Breast epithelium (tissue), 4 donors: ENCODE data around the gene TP53AIP1. TPM values are rescaled to one million over a fixed set of nuclear protein-coding genes. Genes with fewer than 3 reads are reported as not detected.
A peak's percentile ranks its signal among the peaks of the same experiment; 100 is the strongest.

Source experiments
- DNase-seq, 2 donors: peaks; one replicate each; pipeline ENCODE4 v3.0.0-alpha.2; 2019; ENCODE audit warnings: low spot score in 2 of 2
- H3K27ac ChIP-seq, 2 donors: fragments of 200-600 bp; sonication (generic) in 1 of 2; one replicate each; pipeline ENCODE4 v1.5.1; 2016 to 2019; ENCODE audit warnings: mild to moderate bottlenecking in 1 of 2
- H3K27me3 ChIP-seq, 2 donors: fragments of 200-600 bp; sonication (generic) in 1 of 2; one replicate each; pipeline versions ENCODE4 v1.5.1 to v1.6.0; 2017 to 2019; ENCODE audit warnings: control low read depth in 1 of 2, mild to moderate bottlenecking in 1 of 2
- H3K36me3 ChIP-seq: fragments of 200-600 bp; one replicate; pipeline ENCODE4 v1.5.1; 2019
- H3K4me1 ChIP-seq, 2 donors: fragments of 200-600 bp; sonication (generic); one replicate each; pipeline ENCODE4 v1.5.1; 2016 to 2019; ENCODE audit warnings: control low read depth in 1 of 2
- H3K4me3 ChIP-seq, 3 donors: fragments of 200-600 bp; sonication (generic); 1 replicate in 2 of 3; 2 replicates in 1 of 3; pipeline ENCODE4 v1.5.1; 2016 to 2019; ENCODE audit warnings: mild to moderate bottlenecking in 3 of 3, moderate library complexity in 2 of 3
- H3K9me3 ChIP-seq, 2 donors: fragments of 200-600 bp; sonication (generic) in 1 of 2; one replicate each; pipeline ENCODE4 v1.5.1; 2016 to 2019; ENCODE audit warnings: control low read depth in 1 of 2
- CTCF ChIP-seq, 3 donors: fragments of 450-650 bp; IDR thresholded peaks; one replicate each; pipeline ENCODE4 v1.5.1; 2016 to 2017; ENCODE audit warnings: antibody characterized with exemption in 3 of 3, mild to moderate bottlenecking in 3 of 3, moderate library complexity in 3 of 3
- POLR2A ChIP-seq: fragments of 450-650 bp; IDR thresholded peaks from one replicate; pipeline ENCODE4 v1.6.1; 2016; ENCODE audit warnings: antibody characterized with exemption, mild to moderate bottlenecking, moderate library complexity
- POLR2AphosphoS5 ChIP-seq, 3 donors: sonication (generic); formaldehyde crosslinking; IDR thresholded peaks; one replicate each; pipeline ENCODE4 v1.6.1; 2017; ENCODE audit warnings: antibody characterized with exemption in 3 of 3
- intact Hi-C: fragments of 100-400 bp; cut with DNase I; formaldehyde crosslinking; loops from one replicate; pipeline ENCODE4 v1.15.1; 2023; ENCODE audit warnings: low total_unique reads
- total RNA-seq, 3 donors: library from RNA; depleted of rRNA; stranded (reverse); fragments of >200 nt; gene quantifications; one replicate each; pipeline ENCODE4 v1.1.0, GENCODE V29; 2016

Gene TP53AIP1
- total RNA-seq, 3 donors from 2014 or later: 0.16 to 0.59 (median 0.33) TPM

GRCh38 chr11:128946648-128947047 lies 4.0 kb upstream of the TP53AIP1 start:
- intact Hi-C loops: loop anchor here (5.0 kb wide), 1 partner anchor 64 kb away; no protein-coding TSS in a partner anchor
- Histone ChIP-seq H3K4me1 (no peaks in the 10 kb centered on the region), H3K27me3 (peaks cover 0 to 10% of the 10 kb centered on the region in 2 donors), H3K4me3 (no peak overlapping the region), H3K36me3 (no peaks in the 10 kb centered on the region), H3K27ac (no peak overlapping the region), H3K9me3 (no peaks in the 10 kb centered on the region)
- TF ChIP-seq POLR2AphosphoS5 (IDR thresholded peaks at IDR 0.05) (no peak), POLR2A (no peak), CTCF (IDR thresholded peaks at IDR 0.05) (no peak)
- DNase-seq: no peak

GRCh38 chr11:128943428-128943976 lies 831 bp upstream of the TP53AIP1 start:
- no peak overlapping the region for H3K4me3 ChIP-seq
- H3K36me3 ChIP-seq: no peaks in the 10 kb centered on the region
- H3K9me3 ChIP-seq: no peaks in the 10 kb centered on the region
- intact Hi-C loops: loop anchor here (5.0 kb wide), 1 partner anchor 1156 kb away; no protein-coding TSS in a partner anchor
- no peak for TF ChIP-seq POLR2A
- TF ChIP-seq POLR2AphosphoS5 (IDR thresholded peaks at IDR 0.05): no peak
- no peak for TF ChIP-seq CTCF (IDR thresholded peaks at IDR 0.05)
- no peaks in the 10 kb centered on the region for H3K4me1 ChIP-seq
- no peak for DNase-seq
- peaks cover 0 to 25% of the 10 kb centered on the region in 2 donors for H3K27me3 ChIP-seq
- H3K27ac ChIP-seq: no peak overlapping the region

- TF ChIP-seq POLR2AphosphoS5 (IDR thresholded peaks at IDR 0.05) (no peak), POLR2A (no peak), CTCF (IDR thresholded peaks at IDR 0.05) (no peak)
- no peaks in the 10 kb centered on the region for H3K36me3 ChIP-seq
- H3K4me1 ChIP-seq: no peaks in the 10 kb centered on the region
- no peak overlapping the region for H3K4me3 ChIP-seq
- DNase-seq: no peak
- H3K9me3 ChIP-seq: no peaks in the 10 kb centered on the region
- peak overlapping the region; percentile 63 to 76 for H3K27ac ChIP-seq
- intact Hi-C loops: loop anchor here (5.0 kb wide), 1 partner anchor 1155 kb away; no protein-coding TSS in a partner anchor
- peaks cover 0 to 28% of the 10 kb centered on the region in 2 donors for H3K27me3 ChIP-seq
These were observed 429 bp downstream of the TP53AIP1 start for GRCh38 chr11:128942272-128942612.

- intact Hi-C loops: loop anchor here (5.0 kb wide), 1 partner anchor 1154 kb away; no protein-coding TSS in a partner anchor
- DNase-seq: no peak
- Histone ChIP-seq H3K4me1 (no peaks in the 10 kb centered on the region), H3K4me3 (no peak overlapping the region), H3K27ac (peak overlapping the region; percentile 76 to 80), H3K36me3 (no peaks in the 10 kb centered on the region), H3K9me3 (no peaks in the 10 kb centered on the region), H3K27me3 (peaks cover 0 to 28% of the 10 kb centered on the region in 2 donors)
- no peak for TF ChIP-seq POLR2A
- TF ChIP-seq CTCF (IDR thresholded peaks at IDR 0.05): no peak
These were observed 949 bp downstream of the TP53AIP1 start for GRCh38 chr11:128941573-128942271.

- Histone ChIP-seq H3K4me1 (no peaks in the 10 kb centered on the region), H3K9me3 (no peaks in the 10 kb centered on the region), H3K27me3 (peaks cover 0 to 28% of the 10 kb centered on the region in 2 donors), H3K4me3 (peak overlapping the region in 1 of 3 donors; percentile 46), H3K36me3 (no peaks in the 10 kb centered on the region), H3K27ac (peak overlapping the region; percentile 76 to 80)
- TF ChIP-seq CTCF (IDR thresholded peaks at IDR 0.05) (no peak), POLR2A (no peak), POLR2AphosphoS5 (IDR thresholded peaks at IDR 0.05) (no peak)
- intact Hi-C loops: loop anchor here (5.0 kb wide), 1 partner anchor 1154 kb away; no protein-coding TSS in a partner anchor
- no peak for DNase-seq
These were observed 1.6 kb downstream of the TP53AIP1 start for GRCh38 chr11:128941110-128941509.
